ENCODE measurements around the gene ZSWIM1. TPM values are rescaled to one million over a fixed set of nuclear protein-coding genes. Genes with fewer than 3 reads are reported as not detected.

Gene ZSWIM1
- 7.2 TPM for polyA plus RNA-seq (2013, experiment 1 of 2; ENCODE audit: insufficient read length)
- polyA plus RNA-seq (2013, experiment 2 of 2; ENCODE audit: insufficient read length): 7.6 TPM

DNA sequence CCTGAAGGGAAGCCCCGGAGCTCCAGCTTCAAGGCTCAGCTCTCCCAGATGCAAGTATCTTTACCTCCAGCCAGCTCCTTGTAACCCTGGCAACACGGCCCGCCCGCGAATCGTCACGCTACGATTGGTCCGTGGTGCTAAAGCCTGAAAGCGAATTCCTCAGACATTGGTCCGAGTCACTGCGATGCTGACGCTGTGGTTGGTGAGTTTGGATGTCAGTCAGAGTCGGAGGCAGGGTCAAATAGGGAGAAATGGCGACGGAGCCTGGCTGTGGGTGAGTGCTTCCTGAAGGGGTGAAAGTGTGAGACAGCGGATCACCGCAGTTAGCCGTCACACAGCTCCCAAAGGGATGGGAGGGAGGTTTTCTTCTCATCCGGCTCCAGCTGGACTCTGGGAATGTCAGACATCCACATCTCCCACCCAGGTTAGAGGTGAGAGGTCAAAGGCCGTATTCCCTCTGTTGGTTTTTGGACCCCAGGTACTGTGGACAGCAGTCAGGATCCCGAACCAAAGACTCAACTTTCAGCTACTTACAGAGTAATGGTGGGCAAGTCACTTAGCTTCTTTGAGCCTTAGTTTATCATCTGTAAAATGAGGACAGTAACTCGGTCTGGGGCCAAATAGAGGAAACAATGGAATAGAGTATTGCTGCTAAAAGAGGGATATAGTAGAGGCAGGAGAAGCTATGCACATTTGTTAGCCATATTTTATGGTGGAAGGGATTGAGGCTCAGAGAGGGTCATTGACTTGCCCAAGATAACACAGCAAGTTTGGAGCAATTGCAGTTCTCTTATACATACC lies at the start of gene ZSWIM1:
Gene ZSWIM1 (plus strand): TSS at position 240 of the 801 bp plus-strand sequence. CDS start 1,366 bp downstream, outside the sequence.
- peak; percentile 99 for DNase-seq

DNA sequence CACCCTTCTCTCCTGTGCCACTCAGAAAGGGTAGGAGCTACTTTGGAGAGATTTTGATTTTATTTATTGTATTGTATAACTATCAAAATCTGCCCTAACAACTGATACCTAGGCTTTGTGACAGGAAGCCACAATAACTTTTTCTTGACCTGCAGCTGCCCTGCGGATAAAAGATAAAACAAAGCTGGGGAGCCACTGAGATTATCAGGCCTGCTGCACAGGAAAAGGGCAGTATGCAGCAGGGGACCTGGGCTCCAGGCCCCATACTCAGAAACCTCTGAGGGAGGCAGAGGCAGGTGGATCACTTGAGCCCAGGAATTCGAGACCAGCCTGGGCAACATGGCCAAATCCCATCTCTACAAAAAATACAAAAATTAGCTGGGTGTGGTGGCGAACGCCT lies 48.4 kb upstream of the ZSWIM1 start:
- no peak for DNase-seq

DNA sequence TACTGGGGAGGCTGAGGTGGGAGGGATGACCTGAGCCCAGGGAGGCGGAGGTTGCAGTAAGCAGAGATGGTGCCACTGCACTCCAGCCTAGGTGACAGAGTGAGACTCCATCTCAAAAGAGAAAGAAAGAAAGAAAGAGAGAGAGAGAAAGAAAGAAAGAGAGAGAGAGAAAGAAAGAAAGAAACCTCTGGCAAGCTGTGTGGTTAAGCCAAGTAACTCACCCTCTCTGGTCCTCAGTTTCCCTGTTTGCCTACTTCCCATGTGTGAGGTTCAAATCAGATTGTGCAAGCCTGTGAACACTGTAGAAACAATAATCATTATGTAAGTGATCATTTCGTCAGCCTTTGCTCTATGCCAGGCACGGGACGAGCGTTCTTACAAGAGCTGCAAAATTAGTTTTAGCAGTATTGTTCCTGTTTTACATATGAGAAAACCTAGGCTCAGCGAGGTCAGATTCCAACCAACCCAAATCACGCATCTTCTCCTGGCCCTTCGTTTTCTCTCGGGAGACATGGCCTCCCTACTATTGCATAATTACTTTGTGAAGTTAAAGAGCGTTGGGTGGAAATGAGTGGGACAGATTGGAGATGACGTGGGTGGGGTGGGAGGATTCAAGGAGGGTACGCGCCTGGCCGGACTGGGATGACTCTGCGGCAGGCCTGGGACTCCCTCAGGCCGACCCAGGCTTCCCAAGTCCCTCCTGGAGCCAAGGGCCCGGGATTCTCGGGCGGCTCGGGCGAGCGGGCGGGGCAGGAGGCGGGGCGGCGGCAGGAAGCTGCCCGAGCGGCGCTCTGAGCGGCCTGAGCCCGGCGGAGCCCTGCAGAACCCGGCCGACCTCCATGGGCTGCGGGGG lies 47.8 kb upstream of the ZSWIM1 start, which contains the start of gene SNX21:
Gene SNX21 (plus strand): TSS at position 770 of the 853 bp plus-strand sequence. CDS start 121 bp downstream, outside the sequence.
- DNase-seq: peak; percentile 94

DNA sequence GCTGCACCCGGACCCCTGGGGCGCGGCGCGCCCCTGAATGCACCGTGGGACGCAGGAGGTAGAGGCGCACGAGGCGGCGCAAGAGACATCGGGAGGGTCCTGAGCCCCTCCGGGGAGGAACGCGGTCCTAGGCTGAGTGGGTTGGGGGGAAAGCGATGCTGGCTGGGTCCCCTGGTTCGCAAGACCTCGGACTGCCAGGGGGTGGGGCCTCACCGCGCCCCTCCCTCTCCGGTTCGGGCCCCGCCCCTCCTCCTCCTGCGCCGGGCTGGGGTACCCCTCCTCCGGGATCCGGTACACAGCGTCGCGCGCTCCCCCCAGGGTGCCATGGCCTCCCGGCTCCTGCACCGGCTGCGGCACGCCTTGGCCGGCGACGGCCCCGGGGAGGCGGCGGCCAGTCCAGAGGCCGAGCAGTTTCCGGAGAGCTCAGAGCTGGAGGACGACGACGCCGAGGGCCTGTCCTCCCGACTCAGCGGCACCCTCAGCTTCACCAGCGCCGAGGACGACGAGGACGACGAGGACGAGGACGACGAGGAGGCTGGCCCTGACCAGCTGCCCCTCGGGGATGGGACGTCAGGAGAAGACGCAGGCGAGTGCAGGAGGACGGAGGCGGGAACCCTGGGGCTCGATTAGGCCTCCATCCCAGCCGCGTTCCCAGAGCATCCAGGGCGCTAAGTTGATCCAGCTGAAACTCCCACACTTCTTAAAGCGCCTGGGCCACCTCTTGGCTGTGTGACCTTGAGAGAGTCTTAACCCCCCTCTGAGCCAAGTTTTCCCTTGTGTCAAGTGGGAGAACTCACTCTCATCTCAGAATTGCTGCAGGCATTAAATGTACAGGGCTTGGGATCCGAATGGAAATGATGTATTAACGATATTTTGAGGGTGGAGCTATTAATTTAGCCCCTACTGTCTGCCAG lies 46.9 kb upstream of the ZSWIM1 start:
- peak; percentile 72 for DNase-seq

DNA sequence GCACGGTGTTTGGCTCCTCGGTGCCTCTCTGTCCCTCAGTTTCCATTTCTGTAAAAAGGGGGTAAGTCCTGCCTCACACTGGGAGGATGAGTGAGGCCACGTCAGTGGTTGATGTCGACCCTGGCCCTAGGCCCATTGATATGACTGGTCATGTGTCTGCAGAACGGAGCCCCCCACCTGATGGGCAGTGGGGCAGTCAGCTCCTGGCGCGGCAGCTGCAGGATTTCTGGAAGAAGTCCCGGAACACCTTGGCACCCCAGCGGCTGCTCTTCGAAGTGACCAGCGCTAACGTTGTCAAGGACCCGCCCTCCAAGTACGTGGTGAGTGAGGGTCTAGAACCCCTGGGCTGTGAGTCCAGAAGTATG lies 46.2 kb upstream of the ZSWIM1 start:
- DNase-seq: no peak

DNA sequence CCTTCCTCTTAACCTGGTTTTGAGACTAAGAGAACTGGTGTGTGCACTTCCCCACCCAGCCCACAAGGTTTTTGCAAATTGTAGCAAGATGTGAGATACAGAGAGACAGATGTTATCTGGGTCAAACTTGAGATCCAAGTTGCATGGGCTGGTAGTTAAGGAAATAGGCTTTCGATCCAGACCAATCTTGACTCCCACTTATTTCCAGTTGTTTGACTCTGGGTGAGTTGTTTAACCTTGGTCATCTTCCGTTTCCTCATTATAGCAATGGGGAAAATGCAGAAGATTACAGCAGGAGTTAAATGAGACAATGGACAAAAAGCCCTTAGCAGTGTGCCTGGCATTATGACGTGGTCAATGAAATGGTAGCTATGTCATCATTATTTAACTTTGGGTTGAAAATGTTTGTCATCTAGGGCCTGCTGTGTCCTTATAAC lies 45.7 kb upstream of the ZSWIM1 start:
- DNase-seq: no peak

DNA sequence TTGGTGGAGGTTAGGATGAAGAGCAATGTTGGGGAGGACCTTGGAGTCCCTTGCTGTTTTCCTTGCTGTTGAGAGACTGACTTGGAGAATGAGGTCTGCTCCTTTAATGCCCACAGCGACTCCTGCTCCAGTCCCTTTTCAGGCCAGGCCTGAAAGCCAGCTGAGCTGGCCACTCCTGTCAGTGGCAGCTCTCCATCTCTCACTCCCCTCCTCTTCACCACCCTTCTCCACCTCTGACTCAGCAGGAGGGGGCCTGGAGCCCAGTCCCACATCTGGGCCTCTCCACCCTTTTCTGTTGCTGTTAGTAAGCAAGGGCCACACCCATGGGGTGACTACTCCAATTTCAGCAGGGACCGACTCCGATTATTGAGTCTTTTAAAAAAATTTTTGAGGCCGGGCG lies 45.2 kb upstream of the ZSWIM1 start:
- peak; percentile 49 for DNase-seq

DNA sequence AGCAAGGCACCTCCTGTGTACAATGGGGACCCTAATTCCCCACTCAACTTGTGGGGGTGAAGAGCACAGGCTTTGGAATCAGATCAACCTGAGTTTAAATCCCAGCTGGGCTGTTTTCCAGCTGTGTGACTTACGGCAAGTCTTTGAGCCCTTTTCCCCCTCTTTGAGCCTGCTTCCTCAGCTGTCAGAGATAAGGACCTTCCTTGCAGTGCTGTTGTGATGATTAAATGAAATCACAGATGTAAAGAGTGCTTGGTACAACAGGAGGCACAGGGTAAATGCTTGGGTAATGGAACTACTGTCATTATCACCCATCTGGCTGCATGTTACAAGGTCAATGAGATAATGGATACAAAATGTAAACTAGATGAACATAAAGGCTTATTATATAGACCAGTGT lies 44.2 kb upstream of the ZSWIM1 start:
- DNase-seq: no peak

DNA sequence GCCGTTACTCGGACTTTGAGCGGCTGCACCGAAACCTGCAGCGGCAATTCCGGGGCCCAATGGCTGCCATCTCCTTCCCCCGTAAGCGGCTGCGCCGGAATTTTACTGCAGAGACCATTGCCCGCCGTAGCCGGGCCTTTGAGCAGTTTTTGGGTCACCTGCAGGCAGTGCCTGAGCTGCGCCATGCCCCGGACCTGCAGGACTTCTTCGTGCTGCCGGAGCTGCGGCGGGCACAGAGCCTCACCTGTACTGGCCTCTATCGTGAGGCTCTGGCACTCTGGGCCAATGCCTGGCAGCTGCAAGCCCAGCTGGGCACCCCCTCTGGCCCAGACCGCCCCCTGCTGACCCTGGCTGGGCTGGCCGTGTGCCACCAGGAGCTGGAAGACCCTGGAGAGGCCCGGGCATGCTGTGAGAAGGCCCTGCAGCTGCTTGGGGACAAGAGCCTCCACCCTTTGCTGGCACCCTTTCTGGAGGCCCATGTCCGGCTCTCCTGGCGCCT lies 40.3 kb upstream of the ZSWIM1 start:
- DNase-seq: no peak

DNA sequence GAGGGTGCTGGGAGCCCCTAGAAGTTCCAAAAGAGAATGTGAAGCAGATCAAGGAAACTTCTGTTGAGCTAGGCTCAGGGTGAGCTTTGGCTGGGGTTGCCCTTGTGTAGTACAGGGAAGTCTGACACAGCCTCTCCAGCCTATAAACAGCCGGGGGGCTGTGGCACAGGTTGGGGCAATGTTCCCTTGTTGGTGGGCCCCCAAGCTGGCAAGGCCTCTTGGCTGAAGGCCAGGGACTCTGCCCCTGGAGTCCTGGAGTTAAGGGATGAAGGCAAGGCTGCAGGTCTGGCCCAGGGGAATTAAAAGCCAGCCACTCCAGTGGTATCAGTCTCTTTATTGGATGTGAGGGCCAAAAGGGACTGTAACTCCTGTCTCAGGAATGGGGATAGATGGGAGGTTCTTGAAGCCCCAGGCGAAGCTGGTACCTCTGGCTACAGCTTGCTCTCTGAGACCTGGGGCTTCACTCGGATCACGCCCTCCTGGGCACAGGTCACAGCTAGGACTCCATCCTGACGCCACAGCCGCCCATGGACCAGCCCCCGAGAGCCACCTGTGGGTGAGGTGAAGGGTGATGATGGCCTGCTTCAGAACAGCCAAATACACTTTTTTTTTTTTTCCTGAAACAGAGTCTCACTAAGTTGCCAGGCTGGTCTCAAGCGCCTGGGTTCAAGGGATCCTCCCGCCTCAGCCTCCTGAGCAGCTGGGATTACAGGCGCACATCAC lies 39.5 kb upstream of the ZSWIM1 start:
- no peak for DNase-seq

DNA sequence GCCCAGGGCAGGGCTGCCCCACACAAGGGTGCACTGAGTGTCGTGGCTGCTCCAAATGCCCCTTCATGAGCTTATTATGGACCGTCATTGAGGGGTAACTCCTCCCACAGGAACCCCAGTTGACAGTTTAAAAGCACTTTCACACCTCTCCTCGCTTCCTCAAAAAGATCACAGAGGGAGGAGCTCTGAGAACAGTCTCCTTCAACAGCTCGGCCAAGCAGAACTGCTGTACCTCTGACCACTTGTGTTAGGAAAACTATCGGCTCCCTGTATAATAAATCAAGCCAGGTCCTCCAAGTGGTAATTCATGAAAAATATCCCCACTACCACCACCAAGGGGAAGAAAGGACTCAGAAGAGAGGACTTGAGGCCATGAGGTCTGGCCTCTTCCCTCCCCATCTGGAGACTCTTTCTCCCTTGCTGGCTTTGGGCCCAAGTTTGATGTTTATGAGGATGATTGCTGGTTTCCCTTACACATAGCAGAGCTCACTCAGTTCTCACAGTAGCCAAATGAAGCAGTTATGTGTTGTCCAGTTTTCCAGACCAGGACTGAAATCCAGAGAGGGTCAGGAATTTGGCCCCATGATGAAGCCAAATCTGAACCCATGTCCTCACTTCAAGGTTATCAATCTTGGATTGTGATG lies 38.7 kb upstream of the ZSWIM1 start:
- no peak for DNase-seq

DNA sequence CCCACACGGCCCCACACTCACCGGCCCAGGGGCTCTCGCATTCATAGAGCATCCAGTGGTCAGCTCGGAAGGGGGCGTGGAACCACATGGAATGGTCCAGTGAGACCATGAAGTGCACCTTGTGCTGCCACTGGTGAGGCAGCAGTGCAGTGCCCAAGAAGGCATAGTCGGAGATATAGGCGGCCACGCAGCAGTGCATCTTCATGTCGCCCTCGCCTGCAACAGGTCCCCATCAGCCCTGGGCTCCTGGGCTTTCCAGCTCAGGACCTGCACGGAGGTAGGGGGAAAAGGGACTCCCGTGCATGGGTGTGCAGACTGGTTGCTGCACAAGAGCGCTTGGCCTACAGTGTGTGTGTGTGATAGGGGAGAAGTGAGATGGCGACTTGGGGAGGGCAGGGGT lies 37.5 kb upstream of the ZSWIM1 start:
- no peak for DNase-seq

DNA sequence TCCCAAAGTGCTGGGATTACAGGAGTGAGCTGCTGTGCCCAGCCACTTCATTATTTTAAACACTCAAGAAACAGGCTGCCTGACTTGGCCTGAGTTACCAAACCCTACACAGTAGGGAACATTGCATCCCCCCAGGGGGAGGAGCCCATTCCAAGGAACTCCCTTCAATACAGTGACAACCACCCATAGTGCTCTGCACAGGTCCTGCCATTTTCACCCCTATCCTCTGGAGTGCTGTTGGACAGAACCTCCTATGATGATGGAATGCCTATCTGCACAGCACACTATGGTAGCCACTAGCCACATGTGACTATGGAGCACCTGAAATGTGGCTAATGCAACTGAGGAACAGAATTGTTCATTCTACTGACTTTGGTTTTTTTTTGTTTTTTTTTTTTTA lies 35.6 kb upstream of the ZSWIM1 start:
- DNase-seq: no peak

DNA sequence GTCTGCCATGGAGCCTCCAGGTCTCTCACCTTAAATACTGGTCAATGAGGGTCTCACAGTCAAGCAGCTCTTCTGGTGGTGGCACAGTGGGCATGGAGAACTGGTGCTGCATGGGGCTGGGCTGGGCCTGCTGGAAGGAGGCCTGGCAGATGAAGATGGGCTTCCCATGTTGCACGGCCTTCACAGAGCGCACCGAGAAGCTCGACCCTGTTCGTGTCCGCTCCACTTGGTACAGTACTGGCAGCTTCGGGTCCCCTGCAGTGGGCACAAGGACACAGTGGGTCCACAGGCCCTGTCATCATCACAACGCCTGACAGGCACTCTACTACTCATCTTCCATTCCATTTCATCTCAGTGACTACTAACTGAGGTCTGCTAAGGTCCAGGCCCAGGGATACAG lies 32.6 kb upstream of the ZSWIM1 start:
- no peak for DNase-seq

DNA sequence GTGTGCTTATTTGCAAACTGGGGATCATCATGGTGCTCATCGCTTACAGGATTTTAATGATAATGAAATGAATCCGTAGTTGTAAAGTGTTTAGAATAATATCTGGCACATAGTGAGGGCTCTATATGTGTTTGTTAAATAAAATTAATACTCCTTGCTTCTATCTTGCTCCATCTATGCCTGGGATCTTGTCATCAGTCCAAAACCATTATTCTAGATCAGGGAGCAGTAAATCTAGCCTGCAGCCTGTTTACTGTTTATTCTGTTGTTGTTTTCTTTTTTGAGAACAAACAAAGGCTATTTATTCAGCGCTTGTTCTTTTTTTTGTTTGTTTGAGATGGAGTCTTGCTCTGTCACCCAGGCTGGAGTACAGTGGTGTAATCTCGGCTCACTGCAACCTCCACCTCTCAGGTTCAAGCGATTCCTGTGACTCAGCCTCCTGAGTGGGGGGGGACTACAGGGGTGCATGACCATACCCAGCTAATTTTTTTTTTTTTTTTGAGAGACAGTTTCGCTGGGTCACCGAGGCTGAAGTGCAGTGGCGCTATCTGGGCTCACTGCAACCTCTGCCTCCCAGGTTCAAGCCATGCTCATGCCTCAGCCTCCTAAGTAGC lies 32.0 kb upstream of the ZSWIM1 start:
- no peak for DNase-seq

DNA sequence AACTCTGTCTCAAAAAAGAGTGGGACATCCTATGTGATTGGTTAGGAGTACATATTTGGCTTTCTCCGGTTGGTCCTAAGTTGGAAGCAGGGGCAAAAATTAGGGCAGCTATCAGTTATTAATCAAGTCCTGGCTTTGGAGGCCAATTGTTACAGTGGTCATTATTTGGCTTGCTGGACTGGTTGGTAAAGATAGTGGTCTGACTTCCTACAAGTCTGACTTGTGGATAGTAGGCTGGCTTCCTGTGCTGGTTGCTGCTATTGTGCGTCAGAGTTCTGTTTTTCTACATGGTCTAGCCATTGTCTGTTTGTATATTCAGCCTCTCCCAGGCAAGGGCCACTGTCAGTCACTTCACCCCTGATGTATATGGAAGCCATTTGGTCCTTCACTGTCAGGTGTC lies 30.8 kb upstream of the ZSWIM1 start:
- DNase-seq: no peak

DNA sequence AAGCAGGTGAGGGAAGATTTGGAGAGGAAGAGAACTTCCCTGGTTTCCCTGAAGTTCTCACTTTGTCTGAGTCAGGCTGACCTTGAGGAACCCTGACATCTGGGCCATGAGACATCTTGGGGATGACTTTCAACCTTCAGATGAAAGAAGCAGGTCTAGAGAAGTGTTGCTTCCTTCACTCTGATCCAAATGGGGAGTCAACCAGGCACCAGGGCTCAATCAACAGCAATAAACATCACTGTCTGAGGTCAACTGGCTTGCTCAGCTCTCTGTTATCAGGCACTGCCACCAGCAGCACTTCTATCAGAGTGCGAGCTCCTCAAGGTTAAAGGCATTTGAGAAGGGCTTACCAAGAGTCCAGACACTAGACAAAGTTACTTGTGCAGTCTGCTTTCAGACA lies 30.1 kb upstream of the ZSWIM1 start:
- no peak for DNase-seq

DNA sequence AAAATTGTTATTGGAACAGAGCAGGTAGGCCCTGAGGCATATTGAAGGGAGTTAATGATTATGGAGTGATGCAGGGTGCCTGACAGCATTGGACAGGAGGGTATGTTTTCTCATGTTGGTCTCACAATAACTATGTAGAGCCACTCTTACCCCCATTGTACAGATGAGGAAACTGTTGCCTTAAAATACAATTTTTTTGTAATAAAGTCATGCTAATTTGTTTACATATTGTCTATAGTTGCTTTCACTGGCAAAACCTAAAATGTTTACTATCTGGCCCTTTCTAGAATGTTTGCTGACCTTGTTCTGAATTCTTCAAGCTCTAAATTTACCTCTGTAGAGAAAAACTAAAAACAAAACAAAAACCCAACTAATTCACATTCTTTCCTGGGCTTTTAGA lies 29.5 kb upstream of the ZSWIM1 start:
- DNase-seq: no peak

DNA sequence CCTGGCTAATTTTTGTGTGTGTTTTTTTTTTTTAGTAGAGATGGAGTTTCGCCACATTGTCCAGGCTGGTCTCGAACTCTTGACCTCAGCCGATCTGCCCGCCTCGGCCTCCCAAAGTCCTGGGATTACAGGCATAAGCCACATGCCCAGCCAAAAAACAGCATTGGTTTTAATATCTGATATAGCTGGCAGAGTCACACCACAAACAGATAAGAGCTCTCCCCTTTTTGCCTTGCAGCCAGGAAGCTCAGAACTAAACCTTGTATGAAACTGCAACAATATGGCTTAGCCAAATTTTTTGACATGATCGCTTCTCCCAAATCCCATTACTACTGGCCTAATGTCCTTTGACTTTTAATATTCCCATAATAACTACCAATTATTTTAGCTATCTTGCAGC lies 28.7 kb upstream of the ZSWIM1 start:
- no peak for DNase-seq

DNA sequence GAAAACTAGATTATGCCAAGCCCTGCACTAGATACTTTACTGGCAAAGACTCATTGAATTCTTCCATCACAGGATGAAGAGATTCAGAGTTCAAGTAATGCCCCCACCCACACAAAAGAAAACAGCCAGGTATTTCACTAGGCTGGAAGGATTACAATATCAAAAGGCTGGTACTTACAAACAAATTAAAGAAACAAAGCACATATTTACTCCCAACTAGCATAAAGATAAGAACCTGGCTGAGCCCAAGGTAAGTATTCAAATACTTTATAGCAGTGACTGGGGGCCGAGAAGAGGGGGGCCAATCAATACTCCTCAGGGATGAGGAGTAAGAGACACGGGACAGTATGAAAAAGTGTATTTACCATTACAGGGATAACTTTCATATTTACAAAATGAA lies 27.5 kb upstream of the ZSWIM1 start:
- DNase-seq: no peak
